Gastrocnemius medialis (tissue), 4 donors: ENCODE data around the gene MBD5.

Experiments used
- CTCF ChIP-seq, 5 experiments: fragments of 450-650 bp in 3 of 5; fragments of 200-600 bp in 2 of 5; sonication (generic) in 2 of 5; IDR thresholded peaks in 4 of 5; conservative IDR thresholded peaks in 1 of 5; 1 replicate in 4 of 5; 2 replicates in 1 of 5; pipeline ENCODE4 v1.5.1; 2016 to 2019; ENCODE audit warnings: antibody characterized with exemption in 5 of 5, mild to moderate bottlenecking in 3 of 5, moderate library complexity in 3 of 5
- POLR2A ChIP-seq, 2 donors: fragments of 450-650 bp; IDR thresholded peaks; one replicate each; pipeline ENCODE4 v1.6.1; 2017; ENCODE audit warnings: antibody characterized with exemption in 2 of 2, mild to moderate bottlenecking in 2 of 2, moderate library complexity in 2 of 2

GRCh38 chr2:148238561-148238960, 217.7 kb downstream of the MBD5 start:
- no peak for TF ChIP-seq POLR2A (IDR thresholded peaks at IDR 0.05)
- TF ChIP-seq CTCF (IDR thresholded peaks at IDR 0.05 in 4 of 5, conservative IDR thresholded peaks at IDR 0.05 in 1 of 5) = no peak
